ENCODE data around the gene LDLRAD2.

DNA sequence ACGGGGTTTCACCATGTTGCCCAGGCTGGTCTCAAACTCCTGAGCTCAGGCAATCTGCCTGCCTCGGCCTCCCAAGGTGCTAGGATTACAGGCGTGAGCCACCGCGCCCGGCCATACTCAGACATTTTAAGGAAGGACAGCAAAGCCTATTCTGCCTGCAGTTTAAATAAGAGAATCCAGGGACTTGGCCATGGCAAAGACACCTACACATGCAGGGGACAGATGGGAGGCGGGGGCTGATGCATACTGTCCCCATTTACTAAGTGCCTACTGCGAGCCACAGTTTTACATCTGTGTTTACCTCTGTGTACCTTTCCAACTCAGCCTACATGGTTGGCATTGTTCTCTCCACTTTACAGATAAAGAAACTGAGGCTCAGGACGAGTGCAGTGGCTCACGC, 25.4 kb downstream of the LDLRAD2 start:
- TF ChIP-seq, protein P1, sequence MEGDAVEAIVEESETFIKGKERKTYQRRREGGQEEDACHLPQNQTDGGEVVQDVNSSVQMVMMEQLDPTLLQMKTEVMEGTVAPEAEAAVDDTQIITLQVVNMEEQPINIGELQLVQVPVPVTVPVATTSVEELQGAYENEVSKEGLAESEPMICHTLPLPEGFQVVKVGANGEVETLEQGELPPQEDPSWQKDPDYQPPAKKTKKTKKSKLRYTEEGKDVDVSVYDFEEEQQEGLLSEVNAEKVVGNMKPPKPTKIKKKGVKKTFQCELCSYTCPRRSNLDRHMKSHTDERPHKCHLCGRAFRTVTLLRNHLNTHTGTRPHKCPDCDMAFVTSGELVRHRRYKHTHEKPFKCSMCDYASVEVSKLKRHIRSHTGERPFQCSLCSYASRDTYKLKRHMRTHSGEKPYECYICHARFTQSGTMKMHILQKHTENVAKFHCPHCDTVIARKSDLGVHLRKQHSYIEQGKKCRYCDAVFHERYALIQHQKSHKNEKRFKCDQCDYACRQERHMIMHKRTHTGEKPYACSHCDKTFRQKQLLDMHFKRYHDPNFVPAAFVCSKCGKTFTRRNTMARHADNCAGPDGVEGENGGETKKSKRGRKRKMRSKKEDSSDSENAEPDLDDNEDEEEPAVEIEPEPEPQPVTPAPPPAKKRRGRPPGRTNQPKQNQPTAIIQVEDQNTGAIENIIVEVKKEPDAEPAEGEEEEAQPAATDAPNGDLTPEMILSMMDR (conservative IDR thresholded peaks at IDR 0.05; ENCODE audit: low read depth, low read length), result no peak
- TF ChIP-seq EZH2phosphoT487 (IDR thresholded peaks at IDR 0.05; ENCODE audit: borderline replicate concordance, low read length) (no peak), EZH2 (IDR thresholded peaks at IDR 0.05; ENCODE audit: low read length, unreplicated experiment) (no peak)

Data from PC-3 (cell line).